D721Med (cell line): Measurements from ENCODE around the gene MSH6.

Source experiments
- DNase-seq: peaks from one replicate; pipeline ENCODE4 v3.0.0; 2011; ENCODE audit warnings: low spot score; ENCODE audit not compliant: insufficient read length
- FAIRE-seq: peaks from 2 replicates; lab custom pipeline; 2011; peaks lifted over from hg19 to GRCh38; lab: Jason Lieb, UNC
- CTCF ChIP-seq: IDR thresholded peaks from 2 replicates; pipeline ENCODE4 v1.5.1; 2012; ENCODE audit warnings: mild to moderate bottlenecking, control low read depth; ENCODE audit not compliant: insufficient read depth; ENCODE audit errors: missing control alignments

The MSH6 gene

GRCh38 chr2:47783486-47784351, 774 bp downstream of the MSH6 start:
- FAIRE-seq, result no peak
- DNase-seq, result peak; percentile 28
- peak; percentile 0 for TF ChIP-seq CTCF

DNA sequence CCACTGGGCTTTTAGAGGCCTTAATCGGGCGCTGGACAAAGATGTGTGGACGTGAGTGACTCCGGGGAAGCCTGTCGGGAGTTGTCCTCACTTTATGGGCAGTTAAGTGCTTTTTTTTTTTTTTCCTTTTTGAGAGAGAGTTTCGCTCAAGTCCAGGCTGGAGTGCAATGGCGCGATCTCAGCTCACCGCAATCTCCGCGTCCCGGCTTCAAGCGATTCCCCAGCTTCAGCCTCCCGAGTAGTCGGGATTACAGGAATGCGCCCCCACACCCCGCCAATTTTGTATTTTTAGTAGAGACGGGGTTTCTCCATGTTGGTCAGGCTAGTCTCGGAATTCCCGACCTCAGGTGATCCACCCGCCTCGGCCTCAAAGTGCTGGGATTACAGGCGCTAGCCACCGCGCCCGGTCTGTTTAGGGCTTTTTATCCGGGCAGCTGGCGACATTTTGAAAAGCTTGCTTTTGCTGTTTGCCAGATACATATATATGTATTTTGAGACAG, 1.5 kb downstream of the MSH6 start:
- TF ChIP-seq CTCF, result no peak
- no peak for DNase-seq
- FAIRE-seq, result no peak

GRCh38 chr2:47785986-47786385, 3.0 kb downstream of the MSH6 start:
- no peak for DNase-seq
- TF ChIP-seq CTCF, result no peak
- no peak for FAIRE-seq

DNA sequence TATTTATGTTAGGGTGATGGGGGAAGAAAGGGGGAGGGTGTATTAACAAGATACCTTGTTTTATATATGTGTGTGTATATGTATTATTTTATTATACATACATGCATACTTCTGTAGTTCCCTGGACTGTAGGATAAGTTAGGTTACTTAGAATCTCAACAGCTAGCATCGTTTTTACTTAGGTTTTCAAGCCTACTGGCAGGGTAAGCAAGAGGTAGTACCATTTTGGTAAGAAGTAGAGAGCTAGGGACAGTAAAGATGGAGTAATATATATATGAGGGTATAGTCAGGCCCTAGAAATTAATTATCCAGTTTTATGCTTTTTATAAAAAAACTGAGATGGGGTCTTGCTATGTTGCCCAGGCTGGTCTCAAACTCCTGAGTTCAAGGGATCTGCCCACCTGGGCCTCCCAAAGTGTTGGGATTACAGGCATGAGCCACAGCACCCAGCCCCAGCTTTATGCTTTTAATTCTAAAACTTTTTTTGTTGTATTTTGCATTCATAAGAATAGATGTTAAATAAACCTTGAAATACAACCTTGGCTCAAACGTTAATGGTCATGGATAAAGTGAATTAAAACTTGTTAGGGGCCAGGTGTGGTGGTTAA, 13.2 kb downstream of the MSH6 start:
- TF ChIP-seq CTCF, result no peak
- DNase-seq (no peak), FAIRE-seq (no peak)

DNA sequence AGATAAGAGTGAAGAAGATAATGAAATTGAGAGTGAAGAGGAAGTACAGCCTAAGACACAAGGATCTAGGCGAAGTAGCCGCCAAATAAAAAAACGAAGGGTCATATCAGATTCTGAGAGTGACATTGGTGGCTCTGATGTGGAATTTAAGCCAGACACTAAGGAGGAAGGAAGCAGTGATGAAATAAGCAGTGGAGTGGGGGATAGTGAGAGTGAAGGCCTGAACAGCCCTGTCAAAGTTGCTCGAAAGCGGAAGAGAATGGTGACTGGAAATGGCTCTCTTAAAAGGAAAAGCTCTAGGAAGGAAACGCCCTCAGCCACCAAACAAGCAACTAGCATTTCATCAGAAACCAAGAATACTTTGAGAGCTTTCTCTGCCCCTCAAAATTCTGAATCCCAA, 15.7 kb downstream of the MSH6 start:
- FAIRE-seq (no peak), DNase-seq (no peak)
- TF ChIP-seq CTCF, result no peak

- DNase-seq (no peak), FAIRE-seq (no peak)
- no peak for TF ChIP-seq CTCF
Observed at GRCh38 chr2:47799031-47799609, 16.2 kb downstream of the MSH6 start.

GRCh38 chr2:47801118-47801517, 18.2 kb downstream of the MSH6 start:
- no peak for TF ChIP-seq CTCF
- DNase-seq (no peak), FAIRE-seq (no peak)
